Gastroesophageal sphincter (tissue), 3 donors: ENCODE results near the gene XPNPEP2.

Source experiments
- EP300 ChIP-seq: sonication (generic); formaldehyde crosslinking; IDR thresholded peaks from one replicate; pipeline ENCODE4 v1.6.1; 2017; ENCODE audit warnings: antibody characterized with exemption, mild to moderate bottlenecking
- POLR2A ChIP-seq, 2 donors: fragments of 450-650 bp; IDR thresholded peaks; one replicate each; pipeline ENCODE4 v1.6.1; 2017; ENCODE audit warnings: antibody characterized with exemption in 2 of 2, mild to moderate bottlenecking in 2 of 2, moderate library complexity in 1 of 2
- POLR2AphosphoS5 ChIP-seq: sonication (generic); formaldehyde crosslinking; IDR thresholded peaks from one replicate; pipeline ENCODE4 v1.6.1; 2017; ENCODE audit warnings: antibody characterized with exemption
- TF ChIP-seq, protein P1 (sequence below), 4 experiments: fragments of 200-600 bp in 2 of 4; fragments of 450-650 bp in 2 of 4; sonication (generic) in 1 of 4; IDR thresholded peaks; one replicate each; pipeline ENCODE4 v1.5.1; 2017 to 2019; ENCODE audit warnings: antibody characterized with exemption in 4 of 4, mild to moderate bottlenecking in 2 of 4, moderate library complexity in 2 of 4

DNA sequence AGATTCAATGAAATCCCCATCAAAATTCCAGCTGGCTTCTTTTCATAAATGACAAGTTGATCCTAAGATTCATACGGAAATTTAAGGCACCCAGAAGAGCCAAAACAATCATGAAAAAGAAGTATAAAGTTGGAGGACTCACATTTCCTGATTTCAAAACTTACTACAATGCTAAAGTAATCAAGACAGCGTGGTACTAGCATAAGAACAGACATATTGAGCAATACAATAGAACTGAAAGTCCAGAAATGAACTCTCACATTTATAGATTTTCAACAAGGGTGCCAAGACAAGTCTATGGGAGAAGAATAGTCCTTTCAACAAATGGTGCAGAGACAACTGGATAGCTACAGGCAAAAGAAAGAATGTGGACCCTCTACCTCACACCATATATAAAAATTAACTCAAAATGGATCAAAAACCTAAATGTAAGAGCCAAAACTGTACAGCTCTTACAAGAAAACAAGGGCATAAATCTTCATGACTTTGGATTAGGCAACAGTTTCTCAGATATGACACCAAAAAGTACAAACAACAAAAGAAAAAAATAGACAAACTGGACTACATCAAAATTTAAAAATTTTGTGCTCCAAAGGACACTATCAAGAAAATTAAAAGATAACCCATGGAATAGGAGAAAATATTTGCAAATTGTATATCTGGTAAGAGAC is 69.5 kb downstream of the XPNPEP2 start:
- TF ChIP-seq POLR2A (IDR thresholded peaks at IDR 0.05), result no peak
- TF ChIP-seq POLR2AphosphoS5, result no peak
- TF ChIP-seq, protein P1, sequence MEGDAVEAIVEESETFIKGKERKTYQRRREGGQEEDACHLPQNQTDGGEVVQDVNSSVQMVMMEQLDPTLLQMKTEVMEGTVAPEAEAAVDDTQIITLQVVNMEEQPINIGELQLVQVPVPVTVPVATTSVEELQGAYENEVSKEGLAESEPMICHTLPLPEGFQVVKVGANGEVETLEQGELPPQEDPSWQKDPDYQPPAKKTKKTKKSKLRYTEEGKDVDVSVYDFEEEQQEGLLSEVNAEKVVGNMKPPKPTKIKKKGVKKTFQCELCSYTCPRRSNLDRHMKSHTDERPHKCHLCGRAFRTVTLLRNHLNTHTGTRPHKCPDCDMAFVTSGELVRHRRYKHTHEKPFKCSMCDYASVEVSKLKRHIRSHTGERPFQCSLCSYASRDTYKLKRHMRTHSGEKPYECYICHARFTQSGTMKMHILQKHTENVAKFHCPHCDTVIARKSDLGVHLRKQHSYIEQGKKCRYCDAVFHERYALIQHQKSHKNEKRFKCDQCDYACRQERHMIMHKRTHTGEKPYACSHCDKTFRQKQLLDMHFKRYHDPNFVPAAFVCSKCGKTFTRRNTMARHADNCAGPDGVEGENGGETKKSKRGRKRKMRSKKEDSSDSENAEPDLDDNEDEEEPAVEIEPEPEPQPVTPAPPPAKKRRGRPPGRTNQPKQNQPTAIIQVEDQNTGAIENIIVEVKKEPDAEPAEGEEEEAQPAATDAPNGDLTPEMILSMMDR (IDR thresholded peaks at IDR 0.05), result no peak
- no peak for TF ChIP-seq EP300
